Right hindlimb (tissue), 1 donor: ENCODE results near the gene IRAK1BP1.
"Not testable (repeated sequence)": the region's sequence is repeated elsewhere in the genome, so short reads cannot be mapped to it uniquely, and the experiment has no call there.

Experiments
- DNase-seq: peaks from one replicate; pipeline ENCODE4 v3.0.0-alpha.2; 2018

Gene IRAK1BP1

GRCh38 chr6:78867370-78868040, at the start of gene IRAK1BP1:
IRAK1BP1 (plus strand) TSS chr6:78867551; CDS start chr6:78867577, 26 bp downstream.
- peak; percentile 93 for DNase-seq

GRCh38 chr6:78824045-78824444, 43.3 kb upstream of the IRAK1BP1 start:
- DNase-seq = no peak

GRCh38 chr6:78829407-78829806, 37.9 kb upstream of the IRAK1BP1 start:
- DNase-seq = no peak

- no peak for DNase-seq
These were observed 36.5 kb upstream of the IRAK1BP1 start for GRCh38 chr6:78830805-78831204.

GRCh38 chr6:78831492-78831891, 35.9 kb upstream of the IRAK1BP1 start:
- no peak for DNase-seq

- no peak for DNase-seq
These were observed 35.1 kb upstream of the IRAK1BP1 start for GRCh38 chr6:78832091-78832808.

GRCh38 chr6:78835817-78836216, 31.5 kb upstream of the IRAK1BP1 start:
- DNase-seq = no peak

- no peak for DNase-seq
These were observed 30.8 kb upstream of the IRAK1BP1 start for GRCh38 chr6:78836598-78836997.

GRCh38 chr6:78841111-78841510, 26.2 kb upstream of the IRAK1BP1 start:
- no peak for DNase-seq

GRCh38 chr6:78842953-78843352, 24.4 kb upstream of the IRAK1BP1 start:
- DNase-seq = no peak

- no peak for DNase-seq
These were observed 22.5 kb upstream of the IRAK1BP1 start for GRCh38 chr6:78844899-78845298.

- DNase-seq = no peak
These were observed 21.8 kb upstream of the IRAK1BP1 start for GRCh38 chr6:78845567-78845966.

- DNase-seq = no peak
These were observed 16.7 kb upstream of the IRAK1BP1 start for GRCh38 chr6:78850621-78851020.

GRCh38 chr6:78851156-78851555, 16.2 kb upstream of the IRAK1BP1 start:
- DNase-seq = no peak

- no peak for DNase-seq
These were observed 12.8 kb upstream of the IRAK1BP1 start for GRCh38 chr6:78854546-78854945.

- DNase-seq = not testable (repeated sequence)
These were observed 8.9 kb upstream of the IRAK1BP1 start for GRCh38 chr6:78858339-78858938.

GRCh38 chr6:78861509-78861908, 5.8 kb upstream of the IRAK1BP1 start:
- DNase-seq = no peak

GRCh38 chr6:78863576-78863975, 3.8 kb upstream of the IRAK1BP1 start:
- DNase-seq = no peak

- no peak for DNase-seq
These were observed 2.4 kb upstream of the IRAK1BP1 start for GRCh38 chr6:78864957-78865356.

GRCh38 chr6:78867020-78867369, 356 bp upstream of the IRAK1BP1 start:
- no peak for DNase-seq

GRCh38 chr6:78868116-78868515, 765 bp downstream of the IRAK1BP1 start:
- DNase-seq = no peak

GRCh38 chr6:78875505-78875904, 8.2 kb downstream of the IRAK1BP1 start:
- DNase-seq = no peak

- no peak for DNase-seq
These were observed 16.3 kb downstream of the IRAK1BP1 start for GRCh38 chr6:78883651-78884050.

GRCh38 chr6:78889901-78890300, 22.6 kb downstream of the IRAK1BP1 start:
- DNase-seq = not testable (repeated sequence)
